ENCODE results near the gene FOXJ3.

FOXJ3 gene

DNA sequence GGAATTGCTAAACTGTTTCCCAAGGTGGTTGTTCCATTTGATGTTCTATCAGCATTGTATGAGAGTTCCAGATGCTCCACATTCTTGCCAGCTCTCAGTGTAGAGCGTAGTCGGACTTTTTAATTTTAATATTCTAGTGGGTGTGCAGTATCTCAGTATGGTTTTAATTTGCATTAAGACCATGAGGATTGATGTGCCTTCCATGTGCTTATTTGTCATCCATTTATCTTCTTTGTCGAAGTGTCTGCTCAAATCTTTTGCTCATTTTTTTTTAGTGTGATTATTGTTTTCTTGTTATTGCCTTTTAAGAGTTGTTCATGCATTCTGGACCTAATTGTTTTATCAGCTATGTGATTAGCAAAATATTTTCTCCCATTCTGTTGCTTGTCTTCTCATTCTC is 195.6 kb downstream of the FOXJ3 start:
- no peak for DNase-seq

DNA sequence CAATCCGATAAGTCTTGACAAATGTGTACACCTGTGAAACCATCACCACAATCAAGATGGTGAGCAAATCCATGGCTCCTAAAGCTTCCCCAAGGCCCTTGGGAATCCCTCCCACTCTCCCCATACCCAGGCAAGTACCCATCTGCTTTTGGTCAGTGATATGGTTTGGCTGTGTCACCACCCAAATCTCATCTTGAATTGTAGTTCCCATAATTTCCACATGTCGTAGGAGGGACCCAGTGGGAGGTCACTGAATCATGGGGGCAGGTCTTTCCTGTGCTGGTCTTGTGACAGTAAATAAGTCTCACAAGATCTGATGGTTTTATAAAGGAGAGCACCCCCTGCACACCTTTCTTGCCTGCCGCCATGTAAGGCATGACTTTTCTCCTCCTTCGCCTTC is 196.4 kb downstream of the FOXJ3 start:
- DNase-seq, result no peak

DNA sequence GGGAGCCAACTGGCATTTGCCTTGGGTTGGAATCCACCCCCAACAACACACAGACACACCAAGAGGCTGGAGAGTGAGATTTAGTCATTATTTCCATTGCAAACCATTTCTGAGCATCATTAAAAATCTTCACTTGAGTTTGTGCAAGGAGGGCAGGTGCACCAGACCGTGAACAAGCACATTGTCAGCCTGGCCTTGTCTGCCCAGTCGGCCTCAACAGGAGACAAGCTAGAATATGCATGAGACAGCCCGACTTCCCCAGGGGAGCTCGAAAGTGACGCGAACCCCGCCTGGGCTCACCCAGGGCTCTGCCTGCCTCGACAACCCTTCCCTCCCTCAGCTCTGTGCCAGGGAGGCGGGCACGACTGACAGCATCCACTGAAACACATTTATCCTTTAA is 197.3 kb downstream of the FOXJ3 start:
- no peak for DNase-seq

DNA sequence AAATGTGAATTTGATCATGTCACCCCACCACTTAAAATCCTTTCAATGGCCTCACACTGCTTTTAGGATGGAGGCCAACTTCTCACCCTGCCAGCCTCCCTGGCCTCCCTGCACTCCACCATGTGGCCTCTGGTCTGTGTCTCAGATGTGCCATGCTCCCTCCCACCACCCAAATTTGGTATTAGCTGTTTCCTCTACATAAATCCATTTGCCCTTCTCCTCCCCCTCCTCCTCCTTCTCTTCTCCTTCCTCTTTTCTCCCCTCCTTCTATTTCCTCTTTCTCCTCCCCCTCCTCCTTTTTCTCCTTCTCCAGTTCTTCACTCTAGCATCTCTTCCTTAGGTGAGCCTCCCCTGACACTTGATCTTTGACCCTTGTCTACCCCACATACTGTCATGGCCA is 198.6 kb downstream of the FOXJ3 start:
- DNase-seq, result no peak

DNA sequence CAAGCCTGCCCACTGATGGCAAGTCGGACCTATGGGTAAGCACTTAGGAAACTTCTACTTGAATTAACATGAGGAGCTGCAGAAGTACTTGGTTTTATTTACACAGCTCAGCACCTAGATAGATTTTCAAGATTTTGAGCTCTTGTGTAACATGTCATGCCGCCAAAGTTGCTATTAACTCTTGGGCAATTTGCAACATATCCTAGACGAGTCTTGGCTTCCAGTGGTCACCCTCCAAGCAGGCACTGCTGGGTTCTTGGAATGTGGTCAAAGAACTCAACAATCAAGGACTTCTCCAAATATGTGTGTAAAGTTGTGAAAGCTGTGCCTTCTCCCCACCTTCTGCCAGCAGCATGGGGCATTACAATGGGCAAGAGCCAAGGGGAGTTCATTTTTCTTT is 199.6 kb downstream of the FOXJ3 start:
- no peak for DNase-seq

DNA sequence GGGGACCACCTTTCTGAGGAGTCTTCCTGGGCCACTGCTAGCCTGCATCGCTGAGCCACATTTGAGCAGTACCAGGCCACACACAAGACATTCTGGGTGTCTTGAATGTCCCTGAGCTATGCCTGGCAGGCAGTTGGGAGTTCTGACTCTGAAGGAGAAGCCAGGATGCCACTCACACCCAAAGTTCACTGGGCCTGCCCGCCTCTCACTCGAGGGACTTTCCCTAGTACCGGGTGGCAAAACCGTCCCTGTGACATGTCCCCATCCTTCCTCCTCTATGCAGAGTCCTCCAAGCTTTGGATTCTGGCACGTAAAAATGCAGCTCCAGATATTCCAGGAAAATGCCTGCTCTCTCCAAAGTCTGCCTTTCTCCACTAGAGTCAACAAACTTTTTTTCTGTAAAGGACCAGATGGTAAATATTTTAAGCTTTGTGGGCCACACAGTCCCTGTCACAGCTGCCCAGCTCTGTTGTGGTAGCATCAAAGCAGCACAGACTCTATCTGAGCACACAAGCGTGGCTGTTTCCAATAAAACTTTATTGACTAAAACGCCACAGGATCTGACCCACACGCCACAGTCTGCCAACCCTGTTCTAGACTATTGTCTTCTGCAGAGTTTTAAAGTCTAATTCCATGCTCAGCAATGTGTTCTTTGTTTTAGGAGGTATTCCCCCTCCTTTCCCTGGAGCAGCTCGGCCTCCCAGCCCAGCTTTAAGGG is 201.1 kb downstream of the FOXJ3 start:
- no peak for DNase-seq

DNA sequence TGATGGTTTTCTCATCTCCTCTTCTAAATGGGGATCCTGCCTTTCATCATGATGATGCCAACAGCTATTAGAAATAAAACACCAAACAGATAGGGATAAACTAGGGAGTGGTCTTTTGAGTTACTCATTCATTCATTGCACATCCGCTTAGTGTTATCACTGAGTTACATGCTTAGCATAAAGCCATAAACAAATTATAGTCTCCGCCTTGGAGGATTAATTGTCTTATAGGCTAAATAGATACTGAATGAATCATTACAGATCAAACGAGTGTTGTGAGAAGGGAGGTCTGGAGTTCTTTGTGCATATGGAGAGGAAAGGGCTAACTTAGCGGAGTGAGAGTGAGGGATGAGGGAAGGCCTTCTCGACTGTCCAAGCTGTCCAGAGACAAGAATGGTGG is 201.6 kb downstream of the FOXJ3 start:
- DNase-seq, result no peak

DNA sequence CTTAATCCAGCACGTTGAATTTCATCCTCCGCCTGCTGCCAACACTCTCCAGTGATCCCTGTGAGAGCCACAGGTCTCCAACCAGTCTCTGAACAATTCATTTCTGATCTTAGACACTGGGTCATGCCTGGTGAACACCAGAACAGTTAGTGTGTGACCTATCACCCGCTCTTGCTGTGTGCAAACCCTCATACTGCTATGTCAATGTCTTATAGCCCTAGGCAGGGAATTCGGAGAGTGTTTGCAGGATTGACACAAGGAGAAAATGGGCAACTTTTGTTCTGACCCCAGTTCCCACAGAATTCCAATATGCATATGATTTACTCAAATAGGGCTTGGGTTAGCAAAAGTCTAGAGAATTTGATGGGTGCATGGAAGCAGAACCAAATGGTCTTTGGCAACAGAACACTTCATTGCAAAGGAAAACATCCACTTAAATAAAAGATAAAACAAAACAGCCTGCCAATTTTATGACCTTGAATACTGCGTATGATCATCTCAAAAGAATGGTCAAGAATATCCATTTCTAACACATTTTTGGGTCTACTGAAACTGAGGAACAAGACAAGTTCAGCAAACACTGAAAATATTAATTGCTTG is 204.9 kb downstream of the FOXJ3 start:
- DNase-seq, result no peak

DNA sequence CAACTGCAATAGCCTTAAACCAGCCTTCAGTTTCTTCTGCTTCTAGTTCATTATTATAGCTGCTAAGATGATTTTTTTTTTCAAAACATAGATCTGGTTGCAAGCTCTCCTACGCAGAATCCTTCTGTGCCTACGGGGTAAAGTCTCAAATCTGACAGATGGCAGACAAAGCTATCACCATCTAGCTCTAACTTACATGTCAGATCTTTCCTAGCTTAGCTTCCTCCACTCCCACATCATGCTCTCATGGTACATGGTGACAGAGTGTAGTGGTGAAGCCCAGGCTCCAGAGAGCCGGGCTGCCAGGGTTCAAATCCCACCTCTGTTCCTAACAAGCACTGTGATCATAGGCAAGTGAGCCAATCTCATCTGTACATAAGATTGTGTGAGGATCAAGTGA is 206.1 kb downstream of the FOXJ3 start:
- no peak for DNase-seq

DNA sequence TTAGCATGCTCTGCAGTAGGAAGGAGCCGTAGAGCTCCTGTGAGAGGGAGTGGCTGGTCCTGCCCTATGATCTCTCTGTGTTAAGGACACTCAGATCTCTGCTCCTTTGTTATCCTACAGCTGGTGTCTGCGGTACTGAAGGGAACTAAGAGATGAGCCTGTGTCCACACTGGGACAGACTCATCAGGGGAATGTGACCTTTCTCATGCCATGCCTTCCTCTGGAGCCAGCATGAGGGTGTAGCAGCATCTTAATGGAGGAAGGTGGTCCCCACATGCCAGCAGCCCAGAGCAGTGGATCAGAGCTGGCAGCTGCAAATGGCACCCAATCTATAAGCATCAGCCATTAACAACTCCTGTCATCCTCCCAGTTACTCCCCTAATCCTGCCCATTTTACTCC is 206.5 kb downstream of the FOXJ3 start:
- DNase-seq, result no peak

DNA sequence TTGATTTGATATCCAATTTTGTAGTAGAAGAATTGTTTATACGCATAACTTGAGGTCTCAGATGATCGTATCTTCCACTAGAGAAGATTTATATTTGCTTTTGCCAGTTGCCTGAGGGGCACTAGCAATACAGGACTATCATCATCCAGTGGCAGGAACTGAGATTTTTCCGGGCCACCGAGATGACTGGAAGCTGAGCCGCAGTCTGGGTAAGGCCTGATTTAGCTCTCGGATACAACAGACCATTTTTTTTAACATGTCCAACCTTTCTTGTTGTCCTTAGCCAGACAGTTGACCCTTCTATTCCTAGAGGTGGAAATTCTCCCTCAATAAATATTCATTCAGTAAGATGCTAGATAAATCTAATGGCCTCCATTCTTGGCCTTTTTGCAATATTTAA is 207.3 kb downstream of the FOXJ3 start:
- no peak for DNase-seq
